Glomerular visceral epithelial cell (primary cell): Measurements from ENCODE around the gene LRRC58.

ENCODE experiments used
- DNase-seq: peaks from one replicate; pipeline ENCODE4 v3.0.0-alpha.2; 2016; ENCODE audit errors: extremely low spot score

LRRC58 gene

GRCh38 chr3:120276767-120277166 is 72.4 kb downstream of the LRRC58 start:
- no peak for DNase-seq

GRCh38 chr3:120275618-120276017 is 73.5 kb downstream of the LRRC58 start:
- DNase-seq: no peak

- no peak for DNase-seq
Measured at GRCh38 chr3:120274739-120275167, 74.4 kb downstream of the LRRC58 start.
